Measurements from ENCODE around the gene PANX2. TPM values are rescaled to one million over a fixed set of nuclear protein-coding genes. Genes with fewer than 3 reads are reported as not detected.

The PANX2 gene
- total and polyA plus RNA-seq, 2 of the 4 experiments (the other 2 are of a cell fraction): 0.18 to 1.7 TPM

GRCh38 chr22:50218996-50219727 lies 48.6 kb downstream of the PANX2 start:
- peaks cover 80% of the 10 kb centered on the region for H3K36me3 ChIP-seq (ENCODE audit: control insufficient read depth, insufficient read depth, low read length)
- no peak for TF ChIP-seq CTCF (conservative IDR thresholded peaks at IDR 0.05; ENCODE audit: low read depth, low read length)
- TF ChIP-seq POLR2A (IDR thresholded peaks at IDR 0.05; ENCODE audit: low read depth, low read length): no peak
- TF ChIP-seq RCOR1 (IDR thresholded peaks at IDR 0.05; ENCODE audit: insufficient replicate concordance, low read length): no peak
- TF ChIP-seq NFE2L2 (IDR thresholded peaks at IDR 0.05; ENCODE audit: low read depth, low read length): no peak
- no peak for TF ChIP-seq RFX5 (IDR thresholded peaks at IDR 0.05; ENCODE audit: low read depth, low read length)
- peak; percentile 89 for TF ChIP-seq USF2 (IDR thresholded peaks at IDR 0.05; ENCODE audit: low read depth, low read length)
- TF ChIP-seq BHLHE40 (IDR thresholded peaks at IDR 0.05; ENCODE audit: low read depth, low read length): peak; percentile 98
- no peak for TF ChIP-seq SMC3 (IDR thresholded peaks at IDR 0.05; ENCODE audit: low read depth, low read length)
- TF ChIP-seq MXI1 (IDR thresholded peaks at IDR 0.05; ENCODE audit: borderline replicate concordance, low read depth, low read length): peak; percentile 86; the same call in 1 of the 2 replicates
- H3K9me3 ChIP-seq (ENCODE audit: control insufficient read depth, insufficient read depth, low read length): no peaks in the 10 kb centered on the region
- DNase-seq: peak; percentile 74
- H3K56ac ChIP-seq (ENCODE audit: extremely low read depth, insufficient read depth, low read length): no peak overlapping the region
- no peak overlapping the region for H3K27ac ChIP-seq (ENCODE audit: insufficient read depth, low read length)
- H3K9ac ChIP-seq (ENCODE audit: low read depth, low read length): no peak overlapping the region
- BruUV-seq (replicated peaks): no TSS peak
- peak; percentile 76 for ATAC-seq (ENCODE audit: low read depth)
- H2BK15ac ChIP-seq (ENCODE audit: low read depth, low read length): no peak overlapping the region
- H3K27me3 ChIP-seq (ENCODE audit: control insufficient read depth, insufficient read depth, low read length): no peaks in the 10 kb centered on the region
- no peak overlapping the region for H3K23ac ChIP-seq (ENCODE audit: low read depth, low read length)
- 76% methylated on average over 27 of the region's 42 CpGs; no CpG with 5 or more reads in 1 of the 2 experiments for WGBS, 2 experiments (ENCODE audit: extremely low coverage in 2 of 2, insufficient read length in 1 of 2)
- ChIA-PET POLR2A (ENCODE audit: unreplicated experiment) (no interaction called here), CTCF (no interaction called here)
- no peak overlapping the region for H3K4me2 ChIP-seq (ENCODE audit: low read depth, low read length)
- in situ Hi-C loops (cut with MboI; ENCODE audit: low sequenced_read_pairs): loop anchor here (25.0 kb wide), 1 partner anchor 407 kb away; no protein-coding TSS in a partner anchor
- H3K4me1 ChIP-seq (ENCODE audit: control insufficient read depth, insufficient read depth, low read length): no peaks in the 10 kb centered on the region
- no peak overlapping the region for H2BK5ac ChIP-seq (ENCODE audit: low read depth, low read length, poor library complexity, severe bottlenecking)
- H2AK9ac ChIP-seq (replicated peaks; ENCODE audit: low read depth, low read length, poor library complexity): peak overlapping the region; percentile 52
- H4K8ac ChIP-seq (ENCODE audit: low read depth in 2 of 2, low read length in 2 of 2): no peak overlapping the region
- intact Hi-C loops (cut with micrococcal nuclease): no loop called here
- H2AK5ac ChIP-seq (ENCODE audit: low read depth, low read length): no peak overlapping the region
- no peak overlapping the region for H4K5ac ChIP-seq (ENCODE audit: low read depth, low read length)
- no peak overlapping the region for H4K91ac ChIP-seq (ENCODE audit: insufficient read depth, low read depth, low read length)
- H2AFZ ChIP-seq (replicated peaks; ENCODE audit: low read length, poor library complexity): peak overlapping the region; percentile 13
- H3K18ac ChIP-seq (ENCODE audit: low read depth, low read length): no peak overlapping the region
- H3K4ac ChIP-seq (ENCODE audit: low read depth, low read length): no peak overlapping the region
- dilution Hi-C loops (cut with HindIII; ENCODE audit: low sequenced_read_pairs, unreplicated experiment): no loop called here
- peaks cover 41% of the 10 kb centered on the region for H4K20me1 ChIP-seq (ENCODE audit: insufficient read depth, low read length)
- peaks cover 6% of the 10 kb centered on the region; the same call in 1 of the 2 replicates for H3K9me1 ChIP-seq (ENCODE audit: insufficient read depth, low read length)
- H2BK20ac ChIP-seq (ENCODE audit: low read depth, low read length): no peak overlapping the region
- H2BK120ac ChIP-seq (ENCODE audit: low read depth, low read length): no peak overlapping the region
- H3K14ac ChIP-seq (replicated peaks; ENCODE audit: low read depth, low read length): no peak overlapping the region
- H3K4me3 ChIP-seq (ENCODE audit: insufficient read depth, low read depth, low read length): no peak overlapping the region
- peaks cover 16 to 22% of the 10 kb centered on the region in 2 experiments for H3K79me1 ChIP-seq (ENCODE audit: low read depth in 1 of 2, low read length in 2 of 2)

Measured in IMR-90 (cell line).